CD8-positive, alpha-beta memory T cell (primary cell): Measurements from ENCODE around the gene SLC12A4. TPM values are rescaled to one million over a fixed set of nuclear protein-coding genes. Genes with fewer than 3 reads are reported as not detected.

Experiments used
- CTCF ChIA-PET: fragments of 350-600 bp; sonication (Branson Sonifier 250); formaldehyde crosslinking; loops from one replicate; lab custom pipeline; 2021; ENCODE audit warnings: antibody characterized with exemption; lab: Charles Lee
- POLR2A ChIA-PET: fragments of 350-600 bp; sonication (Branson Sonifier 250); formaldehyde crosslinking; loops from one replicate; lab custom pipeline; 2021; ENCODE audit warnings: antibody characterized with exemption; lab: Charles Lee
- DNase-seq, 5 donors: peaks; one replicate each; pipeline versions ENCODE4 v3.0.0 to v3.0.0-alpha.2; 2020 to 2022; ENCODE audit warnings: mixed read lengths in 1 of 5
- H3K27ac ChIP-seq: one replicate; pipeline ENCODE4 v1.7.0; 2013; ENCODE audit warnings: low read depth, mild to moderate bottlenecking, low read length, moderate library complexity
- H3K27me3 ChIP-seq: 2 replicates; pipeline ENCODE4 v1.7.0; 2013; ENCODE audit warnings: low read length, mild to moderate bottlenecking; ENCODE audit not compliant: insufficient read depth, poor library complexity, severe bottlenecking
- H3K36me3 ChIP-seq: 2 replicates; pipeline ENCODE4 v1.7.0; 2013; ENCODE audit warnings: mild to moderate bottlenecking, low read length, moderate library complexity; ENCODE audit not compliant: insufficient read depth
- H3K4me1 ChIP-seq: 2 replicates; pipeline ENCODE4 v1.7.0; 2013; ENCODE audit warnings: mild to moderate bottlenecking, low read length, moderate library complexity; ENCODE audit not compliant: insufficient read depth
- H3K4me3 ChIP-seq: 2 replicates; pipeline ENCODE4 v1.7.0; 2013; ENCODE audit warnings: mild to moderate bottlenecking, low read length
- H3K9me3 ChIP-seq: 2 replicates; pipeline ENCODE4 v1.7.0; 2013; ENCODE audit warnings: mild to moderate bottlenecking, low read length
- H3K27ac Mint-ChIP-seq, 8 donors: one replicate each; pipeline ENCODE4 v1.8.0; 2020 to 2021; ENCODE audit warnings: mixed read lengths in 8 of 8, mild to moderate bottlenecking in 6 of 8, inconsistent platforms in 3 of 8, moderate library complexity in 3 of 8
- H3K27me3 Mint-ChIP-seq, 2 donors: one replicate each; pipeline ENCODE4 v1.8.0; 2020 to 2021; ENCODE audit warnings: mixed read lengths in 2 of 2, mild to moderate bottlenecking in 1 of 2, moderate library complexity in 1 of 2
- H3K36me3 Mint-ChIP-seq, 3 donors: one replicate each; pipeline ENCODE4 v1.8.0; 2020 to 2021; ENCODE audit warnings: mixed read lengths in 3 of 3, inconsistent platforms in 1 of 3, mild to moderate bottlenecking in 1 of 3
- H3K4me1 Mint-ChIP-seq, 3 donors: one replicate each; pipeline ENCODE4 v1.8.0; 2020 to 2021; ENCODE audit warnings: mixed read lengths in 3 of 3, inconsistent platforms in 1 of 3, mild to moderate bottlenecking in 1 of 3
- H3K4me3 Mint-ChIP-seq, 7 donors: one replicate each; pipeline ENCODE4 v1.8.0; 2020 to 2021; ENCODE audit warnings: mixed read lengths in 7 of 7, mild to moderate bottlenecking in 6 of 7, moderate library complexity in 4 of 7, inconsistent platforms in 2 of 7
- H3K9me3 Mint-ChIP-seq, 5 donors: one replicate each; pipeline ENCODE4 v1.8.0; 2020 to 2022; ENCODE audit warnings: mixed read lengths in 5 of 5, mild to moderate bottlenecking in 3 of 5, moderate library complexity in 2 of 5, inconsistent platforms in 1 of 5
- polyA plus RNA-seq: library from polyadenylated mRNA; unstranded; fragments of 300-500 nt; fragmentation: Illumina TruSeq; gene quantifications from one replicate; pipeline ENCODE4 v1.2.3, GENCODE V29; 2021
- total RNA-seq, 2 experiments: library from RNA; stranded (reverse); gene quantifications; one replicate each; pipeline ENCODE4 v1.2.3, GENCODE V29; 2021

The SLC12A4 gene
- total and polyA plus RNA-seq, 3 experiments from 2014 or later, result 5.1 to 34.1 (median 30.6) TPM

DNA sequence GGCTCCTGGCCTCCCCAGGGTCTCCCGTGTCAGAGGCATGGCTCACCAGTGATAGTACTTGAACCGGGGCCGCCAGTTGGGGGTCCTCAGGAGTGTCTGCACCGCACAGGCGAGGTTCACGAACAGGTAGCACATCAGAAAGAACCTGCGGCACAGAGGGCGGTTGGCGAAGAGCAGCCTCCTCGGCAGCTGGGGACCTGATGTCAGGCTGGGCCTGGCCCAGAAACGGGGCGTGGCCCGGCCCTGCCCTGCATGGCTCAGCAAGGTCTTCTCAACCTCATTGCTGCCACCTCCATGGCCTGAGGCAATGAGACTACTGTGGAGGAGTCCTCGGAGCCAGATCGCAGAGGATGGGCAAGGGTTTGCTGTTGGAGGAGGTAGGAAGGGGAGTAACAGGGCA is 20.4 kb downstream of the SLC12A4 start:
- DNase-seq, result no peak
- Histone ChIP-seq H3K27me3 (no peaks in the 10 kb centered on the region), H3K27ac (no peak overlapping the region), H3K9me3 (no peaks in the 10 kb centered on the region), H3K4me1 (no peaks in the 10 kb centered on the region), H3K4me3 (no peak overlapping the region), H3K36me3 (peaks cover 10% of the 10 kb centered on the region)
- H3K27ac Mint-ChIP-seq, result peak overlapping the region in 2 of 8 donors; percentile 56 to 69
- no peak overlapping the region for H3K4me3 Mint-ChIP-seq
- H3K27me3 Mint-ChIP-seq, result no peaks in the 10 kb centered on the region
- ChIA-PET CTCF (no interaction called here), POLR2A (no interaction called here)
- peaks cover 0 to 46% (median 0%) of the 10 kb centered on the region in 3 donors for H3K36me3 Mint-ChIP-seq
- H3K9me3 Mint-ChIP-seq, result no peaks in the 10 kb centered on the region
- H3K4me1 Mint-ChIP-seq, result no peaks in the 10 kb centered on the region

- Histone ChIP-seq H3K9me3 (no peaks in the 10 kb centered on the region), H3K27me3 (no peaks in the 10 kb centered on the region), H3K4me3 (no peak overlapping the region), H3K36me3 (peaks cover 9% of the 10 kb centered on the region), H3K4me1 (peaks cover 4% of the 10 kb centered on the region), H3K27ac (no peak overlapping the region)
- no peaks in the 10 kb centered on the region for H3K27me3 Mint-ChIP-seq
- H3K36me3 Mint-ChIP-seq, result peaks cover 0 to 46% (median 0%) of the 10 kb centered on the region in 3 donors
- no peak for DNase-seq
- CTCF ChIA-PET, result interaction anchor here (1.2 kb wide), 1 partner anchor 63 kb away, joined by 3 read pairs; no protein-coding TSS in a partner anchor
- peaks cover 2 to 3% (median 3%) of the 10 kb centered on the region in 3 donors for H3K4me1 Mint-ChIP-seq
- no peaks in the 10 kb centered on the region for H3K9me3 Mint-ChIP-seq
- no peak overlapping the region for H3K4me3 Mint-ChIP-seq
- POLR2A ChIA-PET, result no interaction called here
- no peak overlapping the region for H3K27ac Mint-ChIP-seq
Observed at GRCh38 chr16:67946966-67947558, 21.4 kb downstream of the SLC12A4 start.

DNA sequence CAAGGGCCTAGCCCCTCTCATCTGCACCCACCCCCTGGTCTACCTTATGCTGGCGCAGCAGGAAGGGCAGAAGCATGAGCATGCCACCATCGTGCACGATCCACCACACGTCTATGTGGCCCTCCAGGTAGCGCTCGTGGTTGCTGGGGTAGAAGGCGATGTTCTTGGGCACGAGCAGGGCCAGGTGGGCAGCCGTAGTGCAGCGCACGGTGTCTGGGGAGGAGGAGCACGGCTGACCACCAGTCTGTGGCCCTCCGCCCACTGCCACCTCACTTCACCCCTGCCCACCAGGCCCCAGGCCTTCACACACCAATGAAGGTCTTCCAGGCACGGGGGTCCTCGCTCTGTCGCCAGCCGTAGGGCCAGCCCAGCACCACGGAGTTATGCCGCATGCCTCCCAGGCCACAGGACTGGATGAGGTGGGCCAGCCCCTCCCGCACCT is 22.3 kb downstream of the SLC12A4 start:
- Mint-ChIP-seq H3K4me1 (peaks cover 4 to 10% (median 9%) of the 10 kb centered on the region in 3 donors), H3K27me3 (no peaks in the 10 kb centered on the region)
- no peak overlapping the region for H3K4me3 ChIP-seq

DNA sequence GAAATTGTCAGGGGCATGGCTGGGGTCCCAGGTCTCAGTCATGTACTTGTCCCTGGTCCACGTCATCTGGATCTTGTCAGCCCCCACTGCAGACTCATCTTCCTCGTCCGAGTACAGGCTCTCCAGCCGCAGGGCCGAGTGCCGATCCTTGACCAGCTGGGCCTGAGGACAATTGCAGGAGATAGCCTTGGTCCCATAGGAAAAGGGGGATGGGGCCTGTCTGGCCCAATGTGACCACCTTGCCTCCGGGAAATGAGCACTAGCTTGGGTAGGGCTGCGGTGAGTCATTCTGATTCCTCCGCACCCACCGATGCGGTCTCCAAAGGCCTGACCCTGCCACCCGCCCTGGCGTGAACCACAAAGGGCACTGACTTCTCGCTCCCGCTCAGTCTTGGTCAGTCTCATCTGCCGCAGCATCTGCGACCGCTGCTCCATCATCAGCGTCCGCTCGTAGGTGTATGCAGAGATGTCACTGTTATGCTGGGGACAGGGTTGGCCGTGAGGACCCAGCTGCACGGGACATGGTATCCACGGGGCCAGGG is 23.0 kb downstream of the SLC12A4 start:
- Mint-ChIP-seq H3K9me3 (no peaks in the 10 kb centered on the region), H3K27me3 (no peaks in the 10 kb centered on the region), H3K36me3 (peaks cover 0 to 37% (median 0%) of the 10 kb centered on the region in 3 donors), H3K27ac (no peak overlapping the region), H3K4me1 (peaks cover 8 to 14% (median 11%) of the 10 kb centered on the region in 3 donors), H3K4me3 (no peak overlapping the region)
- Histone ChIP-seq H3K27ac (no peak overlapping the region), H3K36me3 (peaks cover 5% of the 10 kb centered on the region), H3K4me3 (no peak overlapping the region), H3K4me1 (peaks cover 16% of the 10 kb centered on the region), H3K27me3 (no peaks in the 10 kb centered on the region), H3K9me3 (no peaks in the 10 kb centered on the region)
- CTCF ChIA-PET, result interaction anchor here (0.9 kb wide), 1 partner anchor 62 kb away, joined by 3 read pairs; no protein-coding TSS in a partner anchor
- DNase-seq, result no peak
- POLR2A ChIA-PET, result no interaction called here

More for the DNA sequence above, 22.3 kb downstream of the SLC12A4 start:
- CTCF ChIA-PET, result interaction anchor here (0.9 to 1.2 kb wide), 2 partner anchors 62 kb away, joined by 3 read pairs; no protein-coding TSS in a partner anchor
- Histone ChIP-seq H3K36me3 (peaks cover 5% of the 10 kb centered on the region), H3K9me3 (no peaks in the 10 kb centered on the region), H3K27ac (no peak overlapping the region), H3K27me3 (no peaks in the 10 kb centered on the region), H3K4me1 (peaks cover 12% of the 10 kb centered on the region)
- Mint-ChIP-seq H3K9me3 (no peaks in the 10 kb centered on the region), H3K27ac (no peak overlapping the region), H3K4me3 (no peak overlapping the region), H3K36me3 (peaks cover 0 to 40% (median 0%) of the 10 kb centered on the region in 3 donors)
- DNase-seq, result no peak
- POLR2A ChIA-PET, result no interaction called here

DNA sequence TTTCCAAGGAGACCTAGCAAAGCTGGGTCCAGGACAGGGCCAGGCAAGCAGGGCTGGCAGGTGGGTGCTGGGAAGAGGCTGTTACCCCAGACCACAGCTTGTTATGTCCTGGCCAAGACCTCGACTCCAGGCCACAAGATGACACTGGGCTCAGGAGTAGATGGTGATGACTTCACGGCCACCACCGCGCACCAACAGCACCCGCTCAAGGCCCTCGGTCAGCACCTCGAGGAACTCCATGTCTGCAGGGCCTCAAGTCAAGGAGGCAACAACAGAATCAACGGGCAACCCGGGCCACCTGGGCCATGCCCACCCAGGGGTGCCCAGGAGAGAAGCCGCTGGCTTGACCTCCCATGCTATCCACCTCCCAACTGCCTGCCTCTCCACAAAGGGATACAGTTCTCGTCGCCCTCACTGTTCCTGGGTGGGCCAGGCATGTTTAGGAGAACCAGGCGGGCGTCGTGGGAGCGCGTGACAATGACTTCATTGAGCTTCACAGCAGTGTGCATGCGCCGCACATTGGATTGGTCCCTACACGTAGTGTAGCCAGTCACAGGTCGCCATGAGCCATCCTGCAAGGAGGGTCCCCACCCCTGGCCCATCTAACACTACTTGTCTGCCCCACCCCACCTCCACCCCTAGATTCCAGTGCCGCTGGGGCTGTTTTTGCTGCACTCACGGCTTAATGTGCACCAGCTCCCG is 23.6 kb downstream of the SLC12A4 start:
- Histone ChIP-seq H3K4me3 (no peak overlapping the region), H3K36me3 (peaks cover 5% of the 10 kb centered on the region), H3K27me3 (no peaks in the 10 kb centered on the region), H3K9me3 (no peaks in the 10 kb centered on the region), H3K27ac (no peak overlapping the region), H3K4me1 (peaks cover 22% of the 10 kb centered on the region)
- Mint-ChIP-seq H3K27me3 (no peaks in the 10 kb centered on the region), H3K4me3 (no peak overlapping the region), H3K27ac (no peak overlapping the region), H3K9me3 (no peaks in the 10 kb centered on the region), H3K4me1 (peaks cover 14 to 20% (median 17%) of the 10 kb centered on the region in 3 donors), H3K36me3 (peaks cover 0 to 33% (median 0%) of the 10 kb centered on the region in 3 donors)
- ChIA-PET POLR2A (no interaction called here), CTCF (interaction anchor here (0.9 kb wide), 2 partner anchors 61 kb away, joined by 3 read pairs; no protein-coding TSS in a partner anchor)
- no peak for DNase-seq

GRCh38 chr16:67943619-67944504 is 24.6 kb downstream of the SLC12A4 start, which contains the start of gene LCAT:
TSS of gene LCAT (minus strand) at chr16:67944120. CDS start at chr16:67944101, 19 bp downstream.
- no peak within 1 kb of the TSS for H3K27ac ChIP-seq
- ChIA-PET CTCF (interaction anchor here (0.9 to 5.3 kb wide), 3 partner anchors 15 to 127 kb away, joined by 3 to 21 read pairs (median 7); no protein-coding TSS in a partner anchor), POLR2A (no interaction called here)
- peaks cover 16 to 27% (median 20%) of the 10 kb centered on the region in 3 donors for H3K4me1 Mint-ChIP-seq
- H3K36me3 ChIP-seq, result peaks cover 5% of the 10 kb centered on the region
- H3K27me3 Mint-ChIP-seq, result no peaks in the 10 kb centered on the region
- no peaks in the 10 kb centered on the region for H3K27me3 ChIP-seq
- H3K4me1 ChIP-seq, result peaks cover 29% of the 10 kb centered on the region
- DNase-seq, result no peak
- no peak within 1 kb of the TSS for H3K4me3 ChIP-seq
- H3K36me3 Mint-ChIP-seq, result peaks cover 0 to 33% (median 0%) of the 10 kb centered on the region in 3 donors
- peak within 1 kb of the TSS in 1 of 8 donors; percentile 21 for H3K27ac Mint-ChIP-seq
- H3K4me3 Mint-ChIP-seq, result no peak within 1 kb of the TSS
- no peaks in the 10 kb centered on the region for H3K9me3 ChIP-seq
- no peaks in the 10 kb centered on the region for H3K9me3 Mint-ChIP-seq

- H3K9me3 ChIP-seq, result no peaks in the 10 kb centered on the region
- ChIA-PET CTCF (interaction anchor here (2.4 to 5.3 kb wide), 3 partner anchors 15 to 127 kb away, joined by 7 to 27 read pairs (median 21); partner anchors contain the start of gene NRN1L), POLR2A (no interaction called here)
- Mint-ChIP-seq H3K27me3 (no peaks in the 10 kb centered on the region), H3K4me1 (peaks cover 16 to 28% (median 20%) of the 10 kb centered on the region in 3 donors), H3K4me3 (no peak overlapping the region), H3K9me3 (no peaks in the 10 kb centered on the region), H3K36me3 (peaks cover 0 to 29% (median 0%) of the 10 kb centered on the region in 3 donors), H3K27ac (no peak overlapping the region)
- H3K27ac ChIP-seq, result no peak overlapping the region
- DNase-seq, result no peak
- H3K27me3 ChIP-seq, result no peaks in the 10 kb centered on the region
- peaks cover 29% of the 10 kb centered on the region for H3K4me1 ChIP-seq
- H3K4me3 ChIP-seq, result no peak overlapping the region
- peaks cover 5% of the 10 kb centered on the region for H3K36me3 ChIP-seq
Observed at GRCh38 chr16:67943256-67943618, 25.2 kb downstream of the SLC12A4 start.
